GM18505 (cell line): ENCODE measurements around the gene MAP4K4.

Source experiments
- ATAC-seq: cut with Tn5 transposase; IDR thresholded peaks from one replicate; pipeline ENCODE4 v1.9.1; 2021; ENCODE audit not compliant: unreplicated experiment
- POLR2A ChIP-seq: IDR thresholded peaks from 4 replicates; pipeline ENCODE4 v1.6.1; 2011; ENCODE audit warnings: borderline replicate concordance; ENCODE audit not compliant: insufficient read depth, insufficient read length; ENCODE audit errors: extremely low read depth

Gene MAP4K4

DNA sequence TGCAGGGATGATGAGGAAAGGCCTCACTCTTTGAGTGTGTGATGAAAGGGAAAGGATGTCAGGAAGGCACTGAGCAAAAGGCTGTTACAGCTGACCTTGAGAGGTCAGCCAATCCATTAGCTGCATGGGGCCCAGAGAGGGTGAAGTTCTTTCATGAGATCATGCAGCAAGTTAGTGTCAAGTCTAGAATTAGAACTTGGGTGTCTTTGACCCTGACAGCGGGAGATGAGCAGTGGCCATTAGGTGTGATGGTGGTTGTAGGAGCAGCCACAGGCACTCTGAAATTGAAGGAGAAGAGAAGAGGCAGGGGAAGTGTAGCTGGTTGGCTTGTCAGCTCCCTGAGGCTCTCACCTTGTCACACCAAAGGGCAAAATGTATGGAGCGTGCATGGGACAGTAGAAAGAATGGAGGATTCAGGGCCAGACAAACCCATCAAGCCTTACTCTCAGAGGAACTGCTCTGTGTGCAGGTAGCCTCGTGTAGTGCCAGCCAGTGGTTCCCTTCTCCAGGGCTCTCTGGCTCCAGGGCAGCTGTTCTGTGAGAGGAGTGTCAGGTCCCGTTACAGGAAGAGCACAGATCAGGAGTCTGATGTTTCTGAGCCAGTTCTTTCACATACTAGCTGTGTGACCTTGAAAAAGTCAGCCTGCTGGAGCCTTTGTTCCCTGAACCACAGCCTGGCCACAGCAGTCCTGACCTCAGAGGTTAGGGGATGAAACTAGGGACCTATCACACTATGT, 35.9 kb downstream of the MAP4K4 start:
- ATAC-seq: no peak
- TF ChIP-seq POLR2A: no peak

DNA sequence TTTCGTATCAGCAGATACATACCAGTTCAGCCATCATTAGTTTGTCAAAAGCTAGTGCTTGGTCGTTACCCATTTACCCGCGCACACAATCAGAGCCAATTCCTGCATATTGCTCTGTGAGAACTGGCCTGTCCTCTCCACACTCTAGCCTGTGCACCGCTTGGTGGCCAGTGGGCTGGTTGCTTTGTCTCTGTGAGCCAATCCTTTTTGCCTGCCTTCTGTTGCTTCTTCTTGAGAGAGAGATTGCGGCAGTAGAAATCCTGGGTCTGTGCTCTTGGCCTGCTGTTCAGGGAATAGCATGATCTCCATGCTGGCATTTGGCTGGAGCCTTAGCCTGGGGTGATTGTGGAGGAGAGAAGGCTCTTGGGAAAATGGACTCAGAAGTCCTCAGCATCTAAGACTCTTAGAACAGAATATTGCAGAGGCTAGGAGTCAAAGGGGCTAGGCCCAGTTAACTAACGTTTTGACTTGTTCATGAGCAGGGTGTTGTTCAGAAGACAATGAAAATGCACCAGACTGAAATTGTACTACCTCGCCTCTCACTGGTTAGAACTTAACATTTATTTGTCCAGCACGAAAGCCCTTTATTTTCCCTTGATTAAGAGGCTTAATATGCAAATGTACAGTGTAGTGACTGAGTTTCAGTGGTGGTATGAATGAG, 37.1 kb downstream of the MAP4K4 start:
- TF ChIP-seq POLR2A: no peak
- no peak for ATAC-seq

DNA sequence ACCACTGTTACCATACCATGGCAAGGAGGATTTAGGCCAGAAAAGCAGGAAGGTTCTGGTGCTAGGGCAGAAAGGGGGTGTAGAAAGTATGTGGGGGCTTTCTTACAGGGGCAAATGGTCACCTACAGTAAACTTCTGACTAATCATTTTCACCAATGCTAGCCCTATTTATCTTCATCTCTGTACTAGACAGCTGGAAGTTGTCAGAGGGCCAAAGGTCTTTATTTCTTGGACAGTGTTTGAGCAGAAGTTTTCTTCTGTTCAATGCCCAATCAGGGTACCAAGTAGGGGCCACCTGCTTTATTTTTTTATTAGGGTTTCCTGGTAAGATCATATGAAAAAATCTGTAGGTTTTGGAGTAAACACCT, 37.6 kb downstream of the MAP4K4 start:
- no peak for ATAC-seq

DNA sequence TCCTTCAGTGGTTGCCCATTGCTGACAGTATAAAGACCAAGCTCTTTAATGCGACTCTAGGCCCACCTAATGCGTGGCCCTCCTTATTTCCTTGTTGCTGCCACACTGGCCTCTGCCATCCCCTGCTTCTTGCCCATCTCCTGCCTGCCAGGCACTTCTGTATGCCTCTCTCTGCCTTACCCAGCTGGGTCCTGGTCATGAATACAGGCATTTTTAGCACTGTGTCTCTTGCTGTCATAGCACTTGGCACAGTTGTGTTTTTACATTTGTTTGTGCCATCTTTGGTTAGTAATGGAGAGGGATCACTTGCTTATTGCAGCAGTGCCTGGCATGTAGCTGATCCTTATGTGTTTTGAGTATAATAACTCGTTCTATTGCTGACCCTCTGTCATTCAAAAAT, 38.7 kb downstream of the MAP4K4 start:
- no peak for TF ChIP-seq POLR2A
- no peak for ATAC-seq

More for the DNA sequence above, 37.6 kb downstream of the MAP4K4 start:
- TF ChIP-seq POLR2A: no peak

DNA sequence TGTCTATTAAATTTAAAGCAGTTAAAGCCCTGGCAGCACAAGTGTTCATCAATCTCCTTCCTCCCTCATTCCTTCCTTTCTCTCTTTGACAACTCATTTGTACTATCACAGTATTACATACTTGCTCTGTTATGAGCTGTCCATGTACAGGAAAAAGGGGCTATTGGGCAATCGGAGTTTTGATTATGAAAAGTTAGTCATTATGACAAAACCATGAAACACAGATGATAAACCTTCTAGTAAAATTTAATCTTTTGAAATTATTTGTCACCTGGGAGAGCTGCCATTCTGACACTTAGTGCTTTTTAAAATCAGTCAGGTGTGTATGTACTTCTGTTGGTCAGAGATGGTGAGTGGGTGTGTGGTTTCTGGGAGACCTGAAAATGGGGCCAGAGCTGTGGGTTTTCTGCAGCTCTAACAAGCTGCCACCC, 39.4 kb downstream of the MAP4K4 start:
- ATAC-seq: no peak
- TF ChIP-seq POLR2A: no peak

- no peak for TF ChIP-seq POLR2A
- ATAC-seq: no peak
These were observed 40.2 kb downstream of the MAP4K4 start for GRCh38 chr2:101737478-101738255.

DNA sequence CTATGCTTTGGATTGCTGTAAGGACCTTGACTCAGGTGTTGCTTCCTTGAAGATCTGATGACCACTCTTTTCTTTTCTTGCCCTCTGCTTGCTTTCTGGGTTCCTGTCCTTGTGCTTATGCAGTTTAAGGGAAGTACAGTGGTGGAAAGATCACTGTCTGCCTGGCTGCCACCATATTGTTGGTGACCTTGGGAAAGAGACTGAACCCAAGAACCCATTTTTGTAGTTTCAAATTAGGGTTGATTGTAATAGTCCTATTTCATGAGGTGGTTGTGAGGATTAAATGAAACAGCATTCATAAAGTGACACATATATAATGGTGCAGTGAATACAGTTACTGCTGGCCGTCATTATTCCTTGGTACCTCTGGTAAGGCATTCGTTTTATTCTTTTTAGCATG, 41.1 kb downstream of the MAP4K4 start:
- ATAC-seq: no peak
- no peak for TF ChIP-seq POLR2A

GRCh38 chr2:101740555-101740964, 43.1 kb downstream of the MAP4K4 start:
- no peak for ATAC-seq
- no peak for TF ChIP-seq POLR2A

DNA sequence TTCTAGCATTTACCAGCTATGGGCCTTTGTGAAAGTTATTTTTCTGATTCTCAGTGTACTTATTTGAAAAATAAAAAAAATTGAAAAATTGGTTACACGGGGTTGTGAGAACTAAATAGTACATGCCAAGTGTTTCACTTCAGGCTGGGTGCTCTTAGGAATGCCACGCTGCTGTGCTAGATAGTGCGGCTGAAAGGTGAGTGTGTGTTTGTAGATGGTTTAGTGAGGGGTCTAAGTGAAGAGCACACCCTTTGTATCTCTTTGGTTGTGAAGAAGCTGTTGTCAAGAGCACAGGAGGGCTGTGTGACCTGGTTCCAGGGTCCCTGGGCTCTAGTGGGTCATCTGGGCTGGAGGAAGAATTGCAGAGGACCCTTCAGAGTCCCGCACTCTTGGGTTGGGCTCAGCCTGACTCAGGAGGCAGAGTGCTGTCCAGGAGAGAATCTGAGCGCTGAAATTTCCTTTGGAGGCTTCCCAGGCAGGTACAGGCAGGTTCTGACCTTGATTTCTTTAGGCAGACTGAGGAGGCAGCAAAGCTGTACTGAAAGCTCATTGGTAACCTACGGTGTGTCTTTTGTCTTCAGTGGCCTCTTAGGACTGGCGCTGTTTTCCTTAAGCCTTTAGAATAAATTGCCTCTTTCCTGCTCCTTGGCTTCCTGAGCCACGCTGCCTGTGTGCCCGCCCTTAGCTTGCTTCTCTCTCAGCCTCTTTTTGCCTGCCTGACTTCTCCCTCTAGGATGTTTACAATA, 44.4 kb downstream of the MAP4K4 start:
- TF ChIP-seq POLR2A: no peak
- no peak for ATAC-seq

DNA sequence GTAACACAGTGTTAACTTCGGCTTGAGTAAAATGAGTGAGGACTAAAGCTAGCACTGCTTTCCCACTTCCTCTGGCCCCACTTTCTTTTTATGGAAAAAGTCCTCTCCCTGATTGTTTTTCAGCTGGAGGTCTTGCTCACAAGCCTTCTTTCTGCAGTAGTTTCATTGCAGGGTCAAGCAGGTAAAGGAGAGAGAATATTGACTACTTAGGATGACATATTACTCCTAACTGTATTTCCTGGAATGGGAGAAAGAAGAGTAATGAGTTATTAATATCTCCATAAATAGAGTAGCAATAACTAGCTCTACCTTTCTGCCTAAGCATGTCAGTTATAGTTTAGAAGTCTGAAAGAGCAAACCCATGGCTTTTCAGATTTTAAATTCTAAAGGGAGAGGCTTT, 45.0 kb downstream of the MAP4K4 start:
- no peak for TF ChIP-seq POLR2A
- ATAC-seq: no peak

- no peak for ATAC-seq
- no peak for TF ChIP-seq POLR2A
These were observed 45.8 kb downstream of the MAP4K4 start for GRCh38 chr2:101743288-101743687.

DNA sequence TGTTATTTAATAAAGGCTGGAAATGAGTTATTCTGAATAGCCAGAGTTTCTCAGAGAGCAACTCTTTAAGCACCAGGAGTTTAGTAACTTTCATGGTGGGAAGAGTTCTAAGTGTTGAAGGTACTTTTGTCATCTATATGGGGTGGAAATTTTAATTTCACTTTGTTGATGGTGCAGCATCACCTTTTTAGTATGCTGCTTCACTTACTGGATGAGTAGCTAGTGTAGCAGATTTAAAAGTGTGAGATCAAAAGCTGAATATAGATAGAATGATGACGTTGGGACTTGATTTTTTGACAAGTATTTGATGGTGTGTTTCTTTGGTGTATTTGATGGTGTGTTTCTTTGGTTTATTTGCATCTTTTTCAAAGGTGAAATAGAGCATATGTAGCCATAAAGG, 47.3 kb downstream of the MAP4K4 start:
- no peak for TF ChIP-seq POLR2A
- no peak for ATAC-seq
